Diencephalon (tissue), 1 donor: ENCODE measurements around the gene MEOX1. TPM values are rescaled to one million over a fixed set of nuclear protein-coding genes. Genes with fewer than 3 reads are reported as not detected.

ENCODE experiments used
- small RNA-seq: library from RNA; depleted of rRNA; stranded (forward); fragments of <200 nt; gene quantifications from one replicate; pipeline ENCODE3, GENCODE V24; 2014
- total RNA-seq: library from RNA; depleted of rRNA; stranded (reverse); fragments of >200 nt; gene quantifications from one replicate; pipeline ENCODE4 v1.2.3, GENCODE V29; 2014

The MEOX1 gene
- not detected for total RNA-seq

GRCh38 chr17:43661699-43662412 is at the start of gene MEOX1:
Gene MEOX1, minus strand, starts transcription at chr17:43661922. Its CDS starts 388 bp downstream, at chr17:43661534.

Small RNAs within 50 kb of the gene (small RNA-seq; reads per million reads assigned to genes)
- gene RF00017 = not detected

Other genes with a start within 250 kb of the MEOX1 start
- 37.8 TPM for gene DHX8, start 177.9 kb downstream of the MEOX1 start, total RNA-seq
- 0.46 TPM for gene ETV4, start 115.6 kb downstream of the MEOX1 start, total RNA-seq
- gene SOST, start 96.9 kb upstream of the MEOX1 start, total RNA-seq = 0.23 TPM
- 42.2 TPM for gene DUSP3, start 117.1 kb upstream of the MEOX1 start, total RNA-seq
- gene CFAP97D1, start 118.5 kb upstream of the MEOX1 start, total RNA-seq = not detected
- 29.8 TPM for gene MPP3, start 171.2 kb upstream of the MEOX1 start, total RNA-seq
- gene CD300LG, start 185.3 kb upstream of the MEOX1 start, total RNA-seq = not detected
- 35.8 TPM for gene MPP2, start 245.6 kb upstream of the MEOX1 start, total RNA-seq